H9 (cell line): Measurements from ENCODE around the gene FBRSL1. TPM values are rescaled to one million over a fixed set of nuclear protein-coding genes. Genes with fewer than 3 reads are reported as not detected.

Experiments used
- DNase-seq: peaks from one replicate; pipeline ENCODE4 v3.0.0-alpha.2; 2017
- H2AFZ ChIP-seq: one replicate; pipeline ENCODE4 v1.6.1; 2013; ENCODE audit warnings: mild to moderate bottlenecking, low read length, control low read depth, moderate library complexity
- H2AK5ac ChIP-seq: 2 replicates; pipeline ENCODE4 v1.6.1; 2013; ENCODE audit warnings: low read length, control low read depth, mixed read lengths; ENCODE audit not compliant: insufficient read length
- H2BK120ac ChIP-seq: one replicate; pipeline ENCODE4 v1.6.1; 2013; ENCODE audit warnings: low read depth, mild to moderate bottlenecking, low read length, control low read depth, inconsistent platforms; ENCODE audit not compliant: poor library complexity, severe bottlenecking
- H2BK12ac ChIP-seq: 2 replicates; pipeline ENCODE4 v1.6.1; 2013; ENCODE audit warnings: low read length, control low read depth, mixed read lengths, low read depth; ENCODE audit not compliant: insufficient read length
- H2BK15ac ChIP-seq: 2 replicates; pipeline ENCODE4 v1.6.1; 2013; ENCODE audit warnings: low read depth, low read length, control low read depth
- H2BK20ac ChIP-seq: one replicate; pipeline ENCODE4 v1.6.1; 2013; ENCODE audit warnings: low read depth, mild to moderate bottlenecking, low read length, control low read depth, inconsistent platforms; ENCODE audit not compliant: poor library complexity, severe bottlenecking
- H2BK5ac ChIP-seq: 2 replicates; pipeline ENCODE4 v1.6.1; 2013; ENCODE audit warnings: low read length, control low read depth, mixed read lengths; ENCODE audit not compliant: insufficient read length
- H3K14ac ChIP-seq: 2 replicates; pipeline ENCODE4 v1.6.1; 2013; ENCODE audit warnings: low read length, control low read depth; ENCODE audit not compliant: insufficient read depth
- H3K18ac ChIP-seq: 2 replicates; pipeline ENCODE4 v1.6.1; 2013; ENCODE audit warnings: low read depth, mild to moderate bottlenecking, mixed read lengths, low read length, control low read depth; ENCODE audit not compliant: insufficient read length
- H3K23ac ChIP-seq: 2 replicates; pipeline ENCODE4 v1.6.1; 2013; ENCODE audit warnings: low read length, control low read depth, mixed read lengths, low read depth; ENCODE audit not compliant: insufficient read length
- H3K23me2 ChIP-seq: 2 replicates; pipeline ENCODE4 v1.6.1; 2013; ENCODE audit warnings: low read depth, mild to moderate bottlenecking, mixed read lengths, low read length, control low read depth; ENCODE audit not compliant: insufficient read length, poor library complexity, severe bottlenecking
- H3K27ac ChIP-seq: 2 replicates; pipeline ENCODE4 v1.5.1; 2013; ENCODE audit warnings: low read length, control low read depth, mixed read lengths, low read depth; ENCODE audit not compliant: insufficient read length
- H3K27me3 ChIP-seq: 2 replicates; pipeline ENCODE4 v1.6.1; 2013; ENCODE audit warnings: low read length, control low read depth, inconsistent platforms; ENCODE audit not compliant: insufficient read depth
- H3K4ac ChIP-seq: 2 replicates; pipeline ENCODE4 v1.6.1; 2013; ENCODE audit warnings: low read depth, mild to moderate bottlenecking, control low read depth, inconsistent platforms, low read length, moderate library complexity
- H3K4me1 ChIP-seq: 2 replicates; pipeline ENCODE4 v1.6.1; 2013; ENCODE audit warnings: low read length, control low read depth, inconsistent platforms; ENCODE audit not compliant: insufficient read depth
- H3K4me2 ChIP-seq: 2 replicates; pipeline ENCODE4 v1.6.1; 2013; ENCODE audit warnings: low read length, control low read depth, mixed read lengths; ENCODE audit not compliant: insufficient read length, insufficient read depth
- H3K56ac ChIP-seq: 2 replicates; pipeline ENCODE4 v1.6.1; 2013; ENCODE audit warnings: low read depth, mild to moderate bottlenecking, mixed read lengths, low read length, control low read depth; ENCODE audit not compliant: insufficient read length
- H3K79me1 ChIP-seq: 2 replicates; pipeline ENCODE4 v1.6.1; 2013; ENCODE audit warnings: low read depth, mild to moderate bottlenecking, moderate library complexity, low read length, control low read depth, inconsistent platforms; ENCODE audit not compliant: insufficient read depth, poor library complexity, severe bottlenecking
- H3K79me2 ChIP-seq: 2 replicates; pipeline ENCODE4 v1.6.1; 2013; ENCODE audit warnings: low read length, control low read depth, inconsistent platforms; ENCODE audit not compliant: insufficient read depth
- H3K9ac ChIP-seq: 2 replicates; pipeline ENCODE4 v1.6.1; 2013; ENCODE audit warnings: low read length, control low read depth, mixed read lengths; ENCODE audit not compliant: insufficient read length; ENCODE audit errors: extremely low read depth
- H3K9me3 ChIP-seq: one replicate; pipeline ENCODE4 v1.6.1; 2013; ENCODE audit warnings: low read depth, low read length, inconsistent platforms; ENCODE audit not compliant: control insufficient read depth
- H3T11ph ChIP-seq: one replicate; pipeline ENCODE4 v1.6.1; 2013; ENCODE audit warnings: mild to moderate bottlenecking, low read length, control low read depth, inconsistent platforms
- H4K20me1 ChIP-seq: one replicate; pipeline ENCODE4 v1.6.1; 2013; ENCODE audit not compliant: control insufficient read depth, insufficient read length, insufficient read depth
- H4K5ac ChIP-seq: 2 replicates; pipeline ENCODE4 v1.6.1; 2013; ENCODE audit warnings: low read depth, mild to moderate bottlenecking, mixed read lengths, low read length, control low read depth; ENCODE audit not compliant: insufficient read length
- H4K8ac ChIP-seq: replicated peaks from 2 replicates; pipeline ENCODE4 v1.6.1; 2013; ENCODE audit warnings: low read length, control low read depth, mixed read lengths, low read depth; ENCODE audit not compliant: insufficient read length
- H4K91ac ChIP-seq: 2 replicates; pipeline ENCODE4 v1.6.1; 2013; ENCODE audit warnings: low read depth, mild to moderate bottlenecking, moderate library complexity, mixed read lengths, low read length, control low read depth; ENCODE audit not compliant: insufficient read length
- H3K27ac Mint-ChIP-seq, 3 experiments: 2 replicates in 2 of 3; 3 replicates in 1 of 3; pipeline ENCODE4 v1.8.0; 2020 to 2021; ENCODE audit warnings: mixed read lengths in 3 of 3, mild to moderate bottlenecking in 1 of 3, moderate library complexity in 1 of 3
- H3K27me3 Mint-ChIP-seq: 2 replicates; pipeline ENCODE4 v1.8.0; 2021; ENCODE audit warnings: low read depth, mild to moderate bottlenecking, moderate library complexity, mixed read lengths
- H3K36me3 Mint-ChIP-seq, 3 experiments: 2 replicates in 2 of 3; 3 replicates in 1 of 3; pipeline ENCODE4 v1.8.0; 2020 to 2021; ENCODE audit warnings: low read depth in 3 of 3, mixed read lengths in 3 of 3; ENCODE audit not compliant: insufficient read depth in 1 of 3
- H3K4me1 Mint-ChIP-seq, 2 experiments: 2 replicates each; pipeline ENCODE4 v1.8.0; 2020; ENCODE audit warnings: mixed read lengths in 2 of 2
- H3K4me3 Mint-ChIP-seq, 2 experiments: 2 replicates in 1 of 2; 3 replicates in 1 of 2; pipeline ENCODE4 v1.8.0; 2020 to 2021; ENCODE audit warnings: mild to moderate bottlenecking in 2 of 2, mixed read lengths in 2 of 2, moderate library complexity in 1 of 2
- H3K9me3 Mint-ChIP-seq, 2 experiments: 2 replicates in 1 of 2; 3 replicates in 1 of 2; pipeline ENCODE4 v1.8.0; 2020; ENCODE audit warnings: mild to moderate bottlenecking in 2 of 2, mixed read lengths in 2 of 2, moderate library complexity in 1 of 2
- WGBS: extraction: QIAGEN DNeasy Blood & Tissue Kit; methylation state at CpG from one replicate; pipeline ENCODE4 v1.1.7; 2013; ENCODE audit warnings: missing lambda C conversion rate, low lambda C conversion rate, mixed read lengths; ENCODE audit not compliant: insufficient read length; ENCODE audit errors: extremely low coverage; 5-methylcytosine and 5-hydroxymethylcytosine counted together
- total RNA-seq: library from RNA; stranded (reverse); gene quantifications from 2 replicates; pipeline ENCODE4 v1.2.1, GENCODE V29; 2021
- TF ChIP-seq, protein P1 (sequence below): fragments of 200-600 bp; sonication (generic); conservative IDR thresholded peaks from 3 replicates; pipeline ENCODE4 v1.8.0; 2021; ENCODE audit warnings: antibody characterized with exemption, mild to moderate bottlenecking

The FBRSL1 gene
- total RNA-seq, 1 experiment from 2014 or later: 90.8 TPM

DNA sequence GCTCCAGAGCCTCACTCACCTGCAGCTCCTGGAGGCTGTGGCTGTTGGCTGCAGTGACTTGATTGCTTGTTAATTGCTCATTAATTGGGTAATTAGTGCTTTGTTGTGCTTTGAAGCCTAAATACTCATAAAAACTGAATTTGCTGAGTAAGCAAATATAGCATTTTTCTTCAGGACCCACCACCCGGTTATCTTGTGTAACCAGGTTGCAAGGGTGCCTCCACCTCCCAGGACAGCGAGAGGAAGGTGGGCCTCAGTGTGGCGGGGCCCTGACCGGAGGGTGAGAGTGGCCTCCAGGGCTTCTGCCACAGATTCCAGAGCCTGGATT, 48.7 kb downstream of the FBRSL1 start:
- Mint-ChIP-seq H3K4me1 (no peaks in the 10 kb centered on the region), H3K9me3 (peaks cover 33 to 38% of the 10 kb centered on the region in 2 experiments), H3K36me3 (peaks cover 20 to 32% (median 25%) of the 10 kb centered on the region in 3 experiments), H3K27ac (no peak overlapping the region), H3K27me3 (peaks cover 86% of the 10 kb centered on the region), H3K4me3 (no peak overlapping the region)
- Histone ChIP-seq H3K23me2 (no peaks in the 10 kb centered on the region), H3K4me1 (no peaks in the 10 kb centered on the region), H3T11ph (no peak overlapping the region), H2AFZ (no peak overlapping the region), H3K27ac (no peak overlapping the region), H4K8ac (no peak overlapping the region), H3K27me3 (peaks cover 27% of the 10 kb centered on the region; the same call in 1 of the 2 replicates), H2BK15ac (no peak overlapping the region), H2AK5ac (no peak overlapping the region), H3K14ac (no peak overlapping the region), H4K20me1 (no peaks in the 10 kb centered on the region), H2BK120ac (no peak overlapping the region), H3K23ac (no peak overlapping the region), H4K5ac (no peak overlapping the region), H2BK5ac (no peak overlapping the region), H3K9ac (no peak overlapping the region), H4K91ac (no peak overlapping the region), H2BK20ac (no peak overlapping the region), H3K4ac (no peak overlapping the region), H3K4me2 (no peak overlapping the region), H3K18ac (no peak overlapping the region), H2BK12ac (no peak overlapping the region), H3K79me1 (no peaks in the 10 kb centered on the region), H3K9me3 (peaks cover 31% of the 10 kb centered on the region), H3K56ac (no peak overlapping the region), H3K79me2 (no peaks in the 10 kb centered on the region)
- WGBS: no CpG with 5 or more reads among the region's 4 CpGs
- no peak for DNase-seq
- TF ChIP-seq, protein P1, sequence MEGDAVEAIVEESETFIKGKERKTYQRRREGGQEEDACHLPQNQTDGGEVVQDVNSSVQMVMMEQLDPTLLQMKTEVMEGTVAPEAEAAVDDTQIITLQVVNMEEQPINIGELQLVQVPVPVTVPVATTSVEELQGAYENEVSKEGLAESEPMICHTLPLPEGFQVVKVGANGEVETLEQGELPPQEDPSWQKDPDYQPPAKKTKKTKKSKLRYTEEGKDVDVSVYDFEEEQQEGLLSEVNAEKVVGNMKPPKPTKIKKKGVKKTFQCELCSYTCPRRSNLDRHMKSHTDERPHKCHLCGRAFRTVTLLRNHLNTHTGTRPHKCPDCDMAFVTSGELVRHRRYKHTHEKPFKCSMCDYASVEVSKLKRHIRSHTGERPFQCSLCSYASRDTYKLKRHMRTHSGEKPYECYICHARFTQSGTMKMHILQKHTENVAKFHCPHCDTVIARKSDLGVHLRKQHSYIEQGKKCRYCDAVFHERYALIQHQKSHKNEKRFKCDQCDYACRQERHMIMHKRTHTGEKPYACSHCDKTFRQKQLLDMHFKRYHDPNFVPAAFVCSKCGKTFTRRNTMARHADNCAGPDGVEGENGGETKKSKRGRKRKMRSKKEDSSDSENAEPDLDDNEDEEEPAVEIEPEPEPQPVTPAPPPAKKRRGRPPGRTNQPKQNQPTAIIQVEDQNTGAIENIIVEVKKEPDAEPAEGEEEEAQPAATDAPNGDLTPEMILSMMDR: no peak
